Kidney (tissue), 14 donors: ENCODE results near the gene RNF126. TPM values are rescaled to one million over a fixed set of nuclear protein-coding genes. Genes with fewer than 3 reads are reported as not detected.

Experiments
- DNase-seq, 5 donors: peaks; one replicate each; pipeline ENCODE4 v3.0.0-alpha.2; 2013 to 2020
- FAIRE-seq: peaks from 2 replicates; lab custom pipeline; 2012; peaks lifted over from hg19 to GRCh38; lab: Jason Lieb, UNC
- H3K27ac ChIP-seq, 2 donors: one replicate each; pipeline ENCODE4 v1.7.0; 2013; ENCODE audit warnings: low read depth in 2 of 2, low read length in 2 of 2, inconsistent platforms in 1 of 2
- H3K27me3 ChIP-seq: one replicate; pipeline ENCODE4 v1.7.1; 2013; ENCODE audit warnings: low read length, inconsistent platforms; ENCODE audit not compliant: control insufficient read depth, insufficient read depth
- H3K36me3 ChIP-seq, 3 donors: one replicate each; pipeline versions ENCODE4 v1.7.0 to v1.7.1; 2013; ENCODE audit warnings: low read length in 3 of 3, control low read depth in 1 of 3, inconsistent platforms in 1 of 3; ENCODE audit not compliant: insufficient read depth in 3 of 3, control insufficient read depth in 2 of 3
- H3K4me1 ChIP-seq, 3 donors: one replicate each; pipeline versions ENCODE4 v1.7.0 to v1.7.1; 2013; ENCODE audit warnings: low read length in 3 of 3, inconsistent platforms in 1 of 3, low read depth in 1 of 3; ENCODE audit not compliant: control insufficient read depth in 2 of 3, insufficient read depth in 2 of 3
- H3K4me3 ChIP-seq, 3 donors: one replicate each; pipeline versions ENCODE4 v1.7.0 to v1.8.1; 2013; ENCODE audit warnings: low read length in 3 of 3, control low read depth in 1 of 3, inconsistent platforms in 1 of 3
- H3K9ac ChIP-seq, 3 donors: one replicate each; pipeline versions ENCODE4 v1.7.0 to v1.7.1; 2013; ENCODE audit warnings: low read length in 3 of 3, control low read depth in 1 of 3, inconsistent platforms in 1 of 3
- H3K9me3 ChIP-seq, 3 donors: one replicate each; pipeline versions ENCODE4 v1.7.0 to v1.7.1; 2013; ENCODE audit warnings: low read length in 3 of 3, control low read depth in 1 of 3, inconsistent platforms in 1 of 3; ENCODE audit not compliant: control insufficient read depth in 2 of 3, insufficient read depth in 1 of 3
- CTCF ChIP-seq: IDR thresholded peaks from 3 replicates; pipeline ENCODE4 v1.5.1; 2012; ENCODE audit warnings: mild to moderate bottlenecking, moderate library complexity, borderline replicate concordance; ENCODE audit not compliant: insufficient read depth; ENCODE audit errors: extremely low read depth
- intact Hi-C: fragments of 100-400 bp; cut with DNase I; formaldehyde crosslinking; loops from one replicate; pipeline ENCODE4 v1.11.1; 2022
- polyA plus RNA-seq: library from polyadenylated mRNA; stranded (reverse); fragments of 350-450 nt; fragmentation: Illumina TruSeq; extraction: RNeasy Lipid Tissue Mini Kit (QIAGEN cat#74804); gene quantifications from one replicate; pipeline ENCODE4 v1.2.3, GENCODE V29; 2014; ENCODE audit warnings: low read depth, low replicate concordance; ENCODE audit not compliant: insufficient read depth
- total RNA-seq: library from RNA; stranded (reverse); fragmentation: NEBNext Ultra II Directional; extraction: Animal tissue kit (Norgen Biotek cat#: 25700); gene quantifications from one replicate; pipeline ENCODE4 v1.2.1, GENCODE V29; 2021
- donor health status: control.
- donor health status: control.
- donor health status: control.
- donor health status: control.
- donor health status: control.
- donor health status: DM: yes; HTN: yes; CAD: no.
- donor health status: Normal renal cell carcinoma (clear cell type).

The RNF126 gene
- total and polyA plus RNA-seq, 2 donors from 2014 or later, result 33.3 to 38.0 TPM

GRCh38 chr19:663682-664117 lies 686 bp upstream of the RNF126 start:
- Histone ChIP-seq H3K27me3 (no peaks in the 10 kb centered on the region), H3K36me3 (no peaks in the 10 kb centered on the region), H3K4me3 (peak overlapping the region; percentile 53 to 73 (median 64)), H3K9ac (peak overlapping the region; percentile 26 to 86 (median 50)), H3K9me3 (no peaks in the 10 kb centered on the region), H3K27ac (peak overlapping the region; percentile 90 to 91), H3K4me1 (peaks cover 0 to 42% (median 10%) of the 10 kb centered on the region in 3 donors)
- intact Hi-C loops, result no loop called here
- DNase-seq (peak in 1 of 5 donors; percentile 85), FAIRE-seq (no peak)
- no peak for TF ChIP-seq CTCF

- Histone ChIP-seq H3K27ac (peak overlapping the region; percentile 13 to 74), H3K27me3 (no peaks in the 10 kb centered on the region), H3K9ac (peak overlapping the region; percentile 11 to 78 (median 30)), H3K9me3 (no peaks in the 10 kb centered on the region), H3K4me1 (peaks cover 0 to 48% (median 10%) of the 10 kb centered on the region in 3 donors), H3K4me3 (peak overlapping the region; percentile 63 to 75 (median 75)), H3K36me3 (no peaks in the 10 kb centered on the region)
- intact Hi-C loops, result no loop called here
- no peak for FAIRE-seq
- peak in 4 of 5 donors; percentile 59 to 78 (median 68) for DNase-seq
- no peak for TF ChIP-seq CTCF
Observed at GRCh38 chr19:662207-662961, 630 bp downstream of the RNF126 start.

- Histone ChIP-seq H3K9ac (peak overlapping the region; percentile 11 to 78 (median 30)), H3K4me1 (peaks cover 0 to 48% (median 10%) of the 10 kb centered on the region in 3 donors), H3K27ac (peak overlapping the region; percentile 33 to 74), H3K9me3 (no peaks in the 10 kb centered on the region), H3K36me3 (no peaks in the 10 kb centered on the region), H3K4me3 (peak overlapping the region; percentile 63 to 75 (median 75)), H3K27me3 (no peaks in the 10 kb centered on the region)
- intact Hi-C loops, result no loop called here
- DNase-seq (no peak), FAIRE-seq (no peak)
- TF ChIP-seq CTCF, result no peak
Observed at GRCh38 chr19:661427-662196, 1.4 kb downstream of the RNF126 start.
